ENCODE measurements around the gene MRPS18C.
"Not testable (repeated sequence)": the region's sequence is repeated elsewhere in the genome, so short reads cannot be mapped to it uniquely, and the experiment has no call there.

MRPS18C gene

DNA sequence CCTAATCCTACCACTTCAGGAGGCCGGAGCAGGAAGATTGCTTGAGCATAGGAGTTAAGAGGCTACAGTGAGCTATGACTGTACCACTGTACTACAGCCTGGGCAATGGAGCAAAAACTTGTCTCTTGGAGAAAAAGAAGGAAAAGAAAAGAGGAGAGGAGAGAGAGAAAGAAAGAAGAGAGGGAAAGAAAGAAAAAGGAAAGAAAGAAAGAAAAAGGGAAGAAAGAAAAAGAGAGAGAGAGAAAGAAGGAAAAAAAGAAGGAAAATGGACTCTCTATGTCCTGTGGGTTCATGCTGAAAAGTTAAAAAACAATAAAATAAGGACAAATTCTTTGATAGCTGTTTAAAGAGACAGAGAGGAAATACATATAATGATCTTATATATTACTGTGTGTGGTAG is 42.3 kb downstream of the MRPS18C start:
- DNase-seq (ENCODE audit: low spot score), result no peak

DNA sequence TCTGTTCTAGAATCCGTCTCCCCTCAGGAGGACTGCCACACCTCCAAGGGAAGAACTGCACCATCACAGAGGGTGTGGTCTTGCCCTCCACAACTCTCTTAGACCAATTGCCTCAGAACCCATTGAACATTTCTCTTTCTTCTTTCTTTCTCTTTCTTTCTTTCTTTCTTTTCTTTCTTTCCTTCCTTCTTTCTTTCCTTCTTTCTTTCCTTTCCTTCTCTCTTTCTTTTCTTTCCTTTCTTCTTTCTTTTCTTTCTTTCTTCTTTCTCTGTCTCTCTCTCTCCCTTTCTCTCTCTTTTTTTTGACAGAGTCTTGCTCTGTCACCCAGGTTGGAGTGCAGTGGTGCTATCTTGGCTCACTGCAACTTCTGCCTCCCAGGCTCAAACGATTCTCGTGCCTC is 45.8 kb downstream of the MRPS18C start:
- not testable (repeated sequence) for DNase-seq (ENCODE audit: low spot score)

DNA sequence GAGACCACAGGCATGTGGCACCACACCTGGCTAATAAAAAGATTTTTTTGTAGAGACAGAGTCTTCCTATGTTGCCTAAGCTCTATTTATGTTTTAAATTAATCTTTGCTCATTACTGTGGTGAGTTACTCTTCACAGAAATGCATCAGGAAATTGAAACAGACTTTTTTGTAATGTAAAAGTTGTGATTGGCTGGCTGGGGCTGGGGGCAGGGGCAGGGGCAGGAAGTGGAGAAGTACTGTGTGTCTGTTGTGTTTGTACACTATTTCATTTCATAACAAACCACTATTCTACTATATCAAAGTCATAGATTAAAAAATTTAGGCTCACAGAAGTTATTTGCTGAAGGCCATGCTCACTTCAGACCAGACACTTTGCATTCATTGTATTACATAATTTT is 48.1 kb downstream of the MRPS18C start:
- DNase-seq (ENCODE audit: low spot score), result no peak

DNA sequence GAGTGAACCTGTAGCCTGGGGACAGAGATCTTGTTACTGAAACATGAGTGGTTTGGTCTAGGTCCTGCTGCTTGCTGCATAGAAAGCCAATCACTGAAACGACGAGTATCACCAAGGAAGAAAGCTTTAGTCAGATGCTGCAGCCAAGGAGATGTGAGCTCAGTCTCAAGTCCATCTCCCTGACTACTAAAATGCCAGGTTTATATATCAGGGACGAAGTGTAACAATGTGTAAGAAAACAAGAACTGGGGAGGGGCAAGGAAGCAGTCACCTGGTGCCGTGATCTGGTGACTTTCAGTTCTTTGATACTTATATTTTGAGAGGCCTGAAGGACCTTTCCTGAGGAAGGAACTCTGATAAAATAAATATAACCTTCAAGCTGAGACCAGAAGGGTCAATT is 48.6 kb downstream of the MRPS18C start:
- DNase-seq (ENCODE audit: low spot score), result no peak

DNA sequence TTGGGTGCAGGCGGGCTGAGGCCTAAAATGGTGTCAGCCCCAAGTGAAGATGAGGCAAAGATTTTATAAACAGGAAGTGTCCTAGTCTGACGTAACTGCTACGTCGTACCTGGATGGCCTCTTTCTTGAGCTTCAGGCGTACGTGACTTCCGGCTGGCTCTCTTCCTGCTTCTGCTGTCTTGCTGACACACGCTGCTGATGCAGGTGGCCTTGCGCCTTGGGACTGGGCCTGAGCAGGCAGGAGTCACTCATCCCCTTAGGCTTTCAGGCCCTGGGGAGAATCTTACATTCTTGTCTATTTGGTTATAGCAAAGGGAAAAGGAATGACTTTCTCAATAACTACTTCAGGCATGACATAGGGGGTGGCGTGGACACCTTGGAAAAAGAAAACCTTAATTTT is 49.1 kb downstream of the MRPS18C start:
- no peak for DNase-seq (ENCODE audit: low spot score)

DNA sequence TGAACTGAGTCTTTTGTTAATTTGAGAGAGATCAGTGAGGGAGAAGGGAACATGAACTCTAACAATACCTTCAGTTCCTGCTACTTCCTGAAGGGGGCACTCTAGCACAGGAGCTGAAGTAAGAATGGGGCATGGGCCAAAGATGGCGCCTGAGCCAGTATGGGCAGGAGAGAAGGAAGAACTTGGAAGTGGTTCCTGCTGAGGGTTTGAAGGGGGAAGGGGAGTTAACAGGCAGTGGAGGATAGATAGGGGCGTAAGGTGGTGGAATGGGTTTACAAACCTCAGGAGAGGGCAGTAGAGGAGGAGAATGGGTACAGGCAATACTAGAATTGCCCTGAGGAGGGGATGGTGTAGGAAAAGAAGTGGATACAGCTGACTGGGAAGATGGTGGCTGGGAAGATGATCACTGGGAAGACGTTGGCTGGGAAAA is 53.3 kb downstream of the MRPS18C start:
- DNase-seq (ENCODE audit: low spot score), result not testable (repeated sequence)

DNA sequence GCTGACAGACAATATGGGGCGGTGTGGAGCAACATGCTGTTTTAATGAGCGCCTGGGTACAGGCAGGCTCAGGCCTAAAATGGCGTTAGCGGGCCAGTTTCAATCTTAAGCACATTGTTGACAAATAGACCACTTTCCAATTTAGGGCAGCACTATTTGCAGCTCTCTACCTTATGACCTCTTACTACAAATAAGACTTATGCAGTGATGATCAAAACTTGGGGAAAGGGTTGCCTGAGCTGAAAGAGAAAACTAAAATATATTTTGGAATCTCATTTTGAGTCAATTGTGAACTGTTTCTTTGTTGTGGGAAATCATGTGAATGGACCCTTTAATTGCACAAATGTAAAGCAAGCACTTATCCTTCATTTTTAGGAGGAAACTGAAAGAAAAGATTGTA is 54.6 kb downstream of the MRPS18C start:
- DNase-seq (ENCODE audit: low spot score), result no peak

Data from putamen (tissue), 1 donor.